Measurements from ENCODE around the gene SUPT3H.

DNA sequence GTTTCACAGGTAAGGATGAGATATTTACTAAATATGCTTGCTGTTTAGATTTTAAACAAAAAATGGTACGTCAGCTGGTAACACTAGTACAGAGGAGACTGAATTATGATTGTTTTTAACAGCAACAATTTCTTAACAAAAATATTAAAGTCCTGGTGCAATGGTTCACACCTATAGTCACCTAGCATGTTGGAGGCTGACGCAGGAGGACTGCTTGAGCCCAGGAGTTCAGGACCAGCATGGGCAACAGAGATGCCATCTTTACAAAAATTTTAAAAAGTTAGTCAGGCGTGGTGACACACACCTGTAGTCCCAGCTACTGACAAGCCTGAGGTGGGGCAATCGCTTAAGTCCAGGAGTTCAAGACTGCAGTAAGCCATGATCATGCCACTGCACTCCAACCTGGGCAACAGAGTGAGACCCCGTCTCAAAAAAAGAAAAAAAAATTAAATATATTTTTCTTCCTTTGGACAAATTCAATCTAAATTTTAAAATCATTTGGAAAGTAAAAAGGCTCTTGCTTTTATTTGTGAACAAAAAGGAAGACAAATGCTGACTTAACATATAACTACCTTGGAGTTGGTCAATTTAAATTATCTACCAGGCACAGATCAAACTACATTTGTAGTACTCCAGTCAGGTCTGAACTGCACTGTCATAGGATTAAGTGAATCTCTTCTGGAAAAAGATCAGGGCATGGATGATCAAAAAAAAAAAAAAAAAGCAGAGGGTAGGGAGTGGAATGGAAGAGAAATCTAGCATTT, 87.8 kb downstream of the SUPT3H start:
- TF ChIP-seq PHF8 (conservative IDR thresholded peaks at IDR 0.05; ENCODE audit: low read depth, low read length) = no peak
- TF ChIP-seq CTCF (IDR thresholded peaks at IDR 0.05; ENCODE audit: control extremely low read depth in 1 of 3, insufficient read depth in 1 of 3, low read depth in 1 of 3, low read length in 3 of 3) = no peak
- TF ChIP-seq, protein P1, sequence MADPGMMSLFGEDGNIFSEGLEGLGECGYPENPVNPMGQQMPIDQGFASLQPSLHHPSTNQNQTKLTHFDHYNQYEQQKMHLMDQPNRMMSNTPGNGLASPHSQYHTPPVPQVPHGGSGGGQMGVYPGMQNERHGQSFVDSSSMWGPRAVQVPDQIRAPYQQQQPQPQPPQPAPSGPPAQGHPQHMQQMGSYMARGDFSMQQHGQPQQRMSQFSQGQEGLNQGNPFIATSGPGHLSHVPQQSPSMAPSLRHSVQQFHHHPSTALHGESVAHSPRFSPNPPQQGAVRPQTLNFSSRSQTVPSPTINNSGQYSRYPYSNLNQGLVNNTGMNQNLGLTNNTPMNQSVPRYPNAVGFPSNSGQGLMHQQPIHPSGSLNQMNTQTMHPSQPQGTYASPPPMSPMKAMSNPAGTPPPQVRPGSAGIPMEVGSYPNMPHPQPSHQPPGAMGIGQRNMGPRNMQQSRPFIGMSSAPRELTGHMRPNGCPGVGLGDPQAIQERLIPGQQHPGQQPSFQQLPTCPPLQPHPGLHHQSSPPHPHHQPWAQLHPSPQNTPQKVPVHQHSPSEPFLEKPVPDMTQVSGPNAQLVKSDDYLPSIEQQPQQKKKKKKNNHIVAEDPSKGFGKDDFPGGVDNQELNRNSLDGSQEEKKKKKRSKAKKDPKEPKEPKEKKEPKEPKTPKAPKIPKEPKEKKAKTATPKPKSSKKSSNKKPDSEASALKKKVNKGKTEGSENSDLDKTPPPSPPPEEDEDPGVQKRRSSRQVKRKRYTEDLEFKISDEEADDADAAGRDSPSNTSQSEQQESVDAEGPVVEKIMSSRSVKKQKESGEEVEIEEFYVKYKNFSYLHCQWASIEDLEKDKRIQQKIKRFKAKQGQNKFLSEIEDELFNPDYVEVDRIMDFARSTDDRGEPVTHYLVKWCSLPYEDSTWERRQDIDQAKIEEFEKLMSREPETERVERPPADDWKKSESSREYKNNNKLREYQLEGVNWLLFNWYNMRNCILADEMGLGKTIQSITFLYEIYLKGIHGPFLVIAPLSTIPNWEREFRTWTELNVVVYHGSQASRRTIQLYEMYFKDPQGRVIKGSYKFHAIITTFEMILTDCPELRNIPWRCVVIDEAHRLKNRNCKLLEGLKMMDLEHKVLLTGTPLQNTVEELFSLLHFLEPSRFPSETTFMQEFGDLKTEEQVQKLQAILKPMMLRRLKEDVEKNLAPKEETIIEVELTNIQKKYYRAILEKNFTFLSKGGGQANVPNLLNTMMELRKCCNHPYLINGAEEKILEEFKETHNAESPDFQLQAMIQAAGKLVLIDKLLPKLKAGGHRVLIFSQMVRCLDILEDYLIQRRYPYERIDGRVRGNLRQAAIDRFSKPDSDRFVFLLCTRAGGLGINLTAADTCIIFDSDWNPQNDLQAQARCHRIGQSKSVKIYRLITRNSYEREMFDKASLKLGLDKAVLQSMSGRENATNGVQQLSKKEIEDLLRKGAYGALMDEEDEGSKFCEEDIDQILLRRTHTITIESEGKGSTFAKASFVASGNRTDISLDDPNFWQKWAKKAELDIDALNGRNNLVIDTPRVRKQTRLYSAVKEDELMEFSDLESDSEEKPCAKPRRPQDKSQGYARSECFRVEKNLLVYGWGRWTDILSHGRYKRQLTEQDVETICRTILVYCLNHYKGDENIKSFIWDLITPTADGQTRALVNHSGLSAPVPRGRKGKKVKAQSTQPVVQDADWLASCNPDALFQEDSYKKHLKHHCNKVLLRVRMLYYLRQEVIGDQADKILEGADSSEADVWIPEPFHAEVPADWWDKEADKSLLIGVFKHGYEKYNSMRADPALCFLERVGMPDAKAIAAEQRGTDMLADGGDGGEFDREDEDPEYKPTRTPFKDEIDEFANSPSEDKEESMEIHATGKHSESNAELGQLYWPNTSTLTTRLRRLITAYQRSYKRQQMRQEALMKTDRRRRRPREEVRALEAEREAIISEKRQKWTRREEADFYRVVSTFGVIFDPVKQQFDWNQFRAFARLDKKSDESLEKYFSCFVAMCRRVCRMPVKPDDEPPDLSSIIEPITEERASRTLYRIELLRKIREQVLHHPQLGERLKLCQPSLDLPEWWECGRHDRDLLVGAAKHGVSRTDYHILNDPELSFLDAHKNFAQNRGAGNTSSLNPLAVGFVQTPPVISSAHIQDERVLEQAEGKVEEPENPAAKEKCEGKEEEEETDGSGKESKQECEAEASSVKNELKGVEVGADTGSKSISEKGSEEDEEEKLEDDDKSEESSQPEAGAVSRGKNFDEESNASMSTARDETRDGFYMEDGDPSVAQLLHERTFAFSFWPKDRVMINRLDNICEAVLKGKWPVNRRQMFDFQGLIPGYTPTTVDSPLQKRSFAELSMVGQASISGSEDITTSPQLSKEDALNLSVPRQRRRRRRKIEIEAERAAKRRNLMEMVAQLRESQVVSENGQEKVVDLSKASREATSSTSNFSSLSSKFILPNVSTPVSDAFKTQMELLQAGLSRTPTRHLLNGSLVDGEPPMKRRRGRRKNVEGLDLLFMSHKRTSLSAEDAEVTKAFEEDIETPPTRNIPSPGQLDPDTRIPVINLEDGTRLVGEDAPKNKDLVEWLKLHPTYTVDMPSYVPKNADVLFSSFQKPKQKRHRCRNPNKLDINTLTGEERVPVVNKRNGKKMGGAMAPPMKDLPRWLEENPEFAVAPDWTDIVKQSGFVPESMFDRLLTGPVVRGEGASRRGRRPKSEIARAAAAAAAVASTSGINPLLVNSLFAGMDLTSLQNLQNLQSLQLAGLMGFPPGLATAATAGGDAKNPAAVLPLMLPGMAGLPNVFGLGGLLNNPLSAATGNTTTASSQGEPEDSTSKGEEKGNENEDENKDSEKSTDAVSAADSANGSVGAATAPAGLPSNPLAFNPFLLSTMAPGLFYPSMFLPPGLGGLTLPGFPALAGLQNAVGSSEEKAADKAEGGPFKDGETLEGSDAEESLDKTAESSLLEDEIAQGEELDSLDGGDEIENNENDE (IDR thresholded peaks at IDR 0.05; ENCODE audit: insufficient replicate concordance, low read length) = no peak
